Tibial nerve (tissue), 4 donors: ENCODE measurements around the gene TMEM8B. TPM values are rescaled to one million over a fixed set of nuclear protein-coding genes. Genes with fewer than 3 reads are reported as not detected.

Experiments used
- DNase-seq, 2 donors: peaks; one replicate each; pipeline ENCODE4 v3.0.0-alpha.2; 2019; ENCODE audit warnings: low spot score in 2 of 2
- H3K27ac ChIP-seq, 4 donors: fragments of 200-600 bp; sonication (generic) in 3 of 4; one replicate each; pipeline ENCODE4 v1.5.1; 2017 to 2019; ENCODE audit warnings: mild to moderate bottlenecking in 1 of 4
- H3K27me3 ChIP-seq, 2 donors: fragments of 200-600 bp; sonication (generic) in 1 of 2; one replicate each; pipeline versions ENCODE4 v1.5.1 to v1.6.0; 2017 to 2019
- H3K36me3 ChIP-seq, 3 donors: fragments of 200-600 bp; sonication (generic); one replicate each; pipeline ENCODE4 v1.5.1; 2018 to 2019
- H3K4me1 ChIP-seq, 4 donors: fragments of 200-600 bp; sonication (generic) in 3 of 4; one replicate each; pipeline ENCODE4 v1.5.1; 2017 to 2019
- H3K4me3 ChIP-seq, 4 donors: fragments of 200-600 bp; sonication (generic) in 3 of 4; one replicate each; pipeline ENCODE4 v1.5.1; 2017 to 2019; ENCODE audit warnings: mild to moderate bottlenecking in 1 of 4, moderate library complexity in 1 of 4
- H3K9me3 ChIP-seq, 4 donors: fragments of 200-600 bp; sonication (generic) in 3 of 4; one replicate each; pipeline ENCODE4 v1.5.1; 2017 to 2019
- EP300 ChIP-seq, 2 donors: sonication (generic); formaldehyde crosslinking; IDR thresholded peaks; one replicate each; pipeline ENCODE4 v1.6.1; 2017; ENCODE audit warnings: antibody characterized with exemption in 2 of 2, mild to moderate bottlenecking in 1 of 2
- POLR2A ChIP-seq, 2 donors: fragments of 450-650 bp; IDR thresholded peaks; one replicate each; pipeline ENCODE4 v1.6.1; 2017; ENCODE audit warnings: antibody characterized with exemption in 2 of 2, mild to moderate bottlenecking in 2 of 2, moderate library complexity in 2 of 2
- WGBS, 2 donors: methylation state at CpG; one replicate each; pipeline ENCODE4 v1.1.5; 2018; 5-methylcytosine and 5-hydroxymethylcytosine counted together
- total RNA-seq, 4 donors: library from RNA; depleted of rRNA; stranded (reverse); fragments of >200 nt; gene quantifications; one replicate each; pipeline ENCODE4 v1.1.0, GENCODE V29; 2016
- TF ChIP-seq, protein P1 (sequence below), 5 experiments: fragments of 200-600 bp in 3 of 5; fragments of 450-650 bp in 2 of 5; sonication (generic) in 3 of 5; IDR thresholded peaks; one replicate each; pipeline ENCODE4 v1.5.1; 2016 to 2019; ENCODE audit warnings: antibody characterized with exemption in 5 of 5, mild to moderate bottlenecking in 3 of 5, moderate library complexity in 2 of 5

TMEM8B gene
- total RNA-seq, 4 donors from 2014 or later: 14.6 to 23.9 (median 20.1) TPM

DNA sequence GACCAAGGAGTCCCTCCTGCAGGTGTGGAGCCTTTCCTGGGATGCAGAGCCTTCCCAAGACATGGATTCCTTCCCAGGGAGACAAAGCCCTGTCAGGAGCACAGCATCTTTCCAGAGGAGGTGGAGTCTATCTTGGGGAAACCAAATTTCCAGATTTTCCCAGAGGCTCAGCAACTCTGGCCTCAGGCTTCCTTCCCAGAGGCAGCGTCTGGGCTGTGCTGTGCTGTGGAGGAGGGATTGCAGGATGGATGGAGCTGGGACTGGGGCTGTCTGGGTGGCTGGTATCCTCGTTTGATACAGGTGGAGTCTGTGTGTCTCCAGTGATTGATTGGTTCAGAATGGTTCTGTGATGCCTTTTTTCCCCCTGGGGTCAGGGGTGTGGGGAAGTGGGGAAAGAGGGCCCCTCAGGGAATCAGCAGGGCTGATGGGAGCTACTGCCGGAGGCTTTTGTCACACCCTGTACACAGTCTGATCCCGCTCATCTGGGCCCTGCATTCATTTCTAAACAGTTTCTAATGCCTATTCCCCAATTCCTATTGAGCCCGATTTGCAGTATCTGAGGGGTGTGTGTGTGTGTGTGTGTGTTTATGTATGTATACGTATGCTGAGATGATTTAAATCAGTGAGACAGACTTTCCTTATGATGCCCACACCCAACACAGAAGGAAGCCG lies 25.2 kb downstream of the TMEM8B start:
- TF ChIP-seq EP300 (IDR thresholded peaks at IDR 0.05): no peak
- TF ChIP-seq, protein P1, sequence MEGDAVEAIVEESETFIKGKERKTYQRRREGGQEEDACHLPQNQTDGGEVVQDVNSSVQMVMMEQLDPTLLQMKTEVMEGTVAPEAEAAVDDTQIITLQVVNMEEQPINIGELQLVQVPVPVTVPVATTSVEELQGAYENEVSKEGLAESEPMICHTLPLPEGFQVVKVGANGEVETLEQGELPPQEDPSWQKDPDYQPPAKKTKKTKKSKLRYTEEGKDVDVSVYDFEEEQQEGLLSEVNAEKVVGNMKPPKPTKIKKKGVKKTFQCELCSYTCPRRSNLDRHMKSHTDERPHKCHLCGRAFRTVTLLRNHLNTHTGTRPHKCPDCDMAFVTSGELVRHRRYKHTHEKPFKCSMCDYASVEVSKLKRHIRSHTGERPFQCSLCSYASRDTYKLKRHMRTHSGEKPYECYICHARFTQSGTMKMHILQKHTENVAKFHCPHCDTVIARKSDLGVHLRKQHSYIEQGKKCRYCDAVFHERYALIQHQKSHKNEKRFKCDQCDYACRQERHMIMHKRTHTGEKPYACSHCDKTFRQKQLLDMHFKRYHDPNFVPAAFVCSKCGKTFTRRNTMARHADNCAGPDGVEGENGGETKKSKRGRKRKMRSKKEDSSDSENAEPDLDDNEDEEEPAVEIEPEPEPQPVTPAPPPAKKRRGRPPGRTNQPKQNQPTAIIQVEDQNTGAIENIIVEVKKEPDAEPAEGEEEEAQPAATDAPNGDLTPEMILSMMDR (IDR thresholded peaks at IDR 0.05): no peak
- TF ChIP-seq POLR2A (IDR thresholded peaks at IDR 0.05): no peak
- H3K9me3 ChIP-seq: no peaks in the 10 kb centered on the region
- peaks cover 0 to 31% (median 0%) of the 10 kb centered on the region in 3 donors for H3K36me3 ChIP-seq
- no peak overlapping the region for H3K4me3 ChIP-seq
- no peaks in the 10 kb centered on the region for H3K27me3 ChIP-seq
- peaks cover 0 to 9% (median 0%) of the 10 kb centered on the region in 4 donors for H3K4me1 ChIP-seq
- no peak overlapping the region for H3K27ac ChIP-seq
- no peak for DNase-seq
- WGBS, 2 donors: 74 to 78% methylated on average over 7 of the region's 7 CpGs

DNA sequence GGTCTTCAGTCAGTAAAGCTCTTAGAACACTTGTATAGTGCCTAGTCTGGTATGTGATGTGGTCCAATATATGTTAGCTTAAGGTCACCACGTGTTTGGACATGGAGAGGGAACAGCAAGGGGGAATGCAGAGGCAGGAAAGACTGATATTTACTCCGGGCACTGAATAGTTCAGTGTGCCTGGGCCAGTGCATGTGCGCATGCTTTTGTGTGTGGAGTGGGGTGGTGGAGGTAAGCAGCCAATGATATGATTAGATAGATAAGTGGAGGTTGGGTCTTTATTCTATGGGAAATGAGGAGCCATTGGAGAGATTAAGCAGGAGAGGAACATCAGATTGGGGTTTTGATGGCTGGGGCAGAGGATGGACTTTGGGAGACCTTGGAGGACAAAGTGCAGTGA lies 27.2 kb downstream of the TMEM8B start:
- Histone ChIP-seq H3K36me3 (peaks cover 0 to 25% (median 0%) of the 10 kb centered on the region in 3 donors), H3K4me1 (peaks cover 0 to 14% (median 0%) of the 10 kb centered on the region in 4 donors), H3K27ac (no peak overlapping the region), H3K4me3 (no peak overlapping the region), H3K9me3 (no peaks in the 10 kb centered on the region), H3K27me3 (no peaks in the 10 kb centered on the region)
- DNase-seq: no peak
- 82 to 84% methylated on average over 3 of the region's 3 CpGs for WGBS, 2 donors
- TF ChIP-seq, protein P1 (IDR thresholded peaks at IDR 0.05): no peak
- TF ChIP-seq POLR2A (IDR thresholded peaks at IDR 0.05): no peak

DNA sequence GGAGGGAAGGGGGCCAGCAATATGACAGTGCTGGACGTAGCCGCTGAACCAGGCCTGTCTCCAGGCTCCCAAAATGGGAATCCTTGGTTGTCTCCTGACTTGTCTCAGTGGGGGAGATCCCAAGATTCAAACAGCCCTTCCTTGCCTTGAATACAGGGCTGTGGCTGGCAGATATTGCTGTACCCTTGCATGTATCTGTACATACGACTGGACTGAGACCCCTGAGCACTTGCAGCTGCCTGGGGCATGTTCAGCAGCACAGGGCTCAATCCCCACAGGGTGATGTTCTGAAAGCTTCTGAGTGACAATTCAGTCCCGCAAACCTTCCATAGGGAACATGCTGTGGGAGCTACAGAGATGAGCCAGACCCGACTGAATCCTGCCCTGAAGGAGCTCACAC lies 27.9 kb downstream of the TMEM8B start:
- no peaks in the 10 kb centered on the region for H3K27me3 ChIP-seq
- no peak for TF ChIP-seq EP300 (IDR thresholded peaks at IDR 0.05)
- no peak for TF ChIP-seq POLR2A (IDR thresholded peaks at IDR 0.05)
- TF ChIP-seq, protein P1 (IDR thresholded peaks at IDR 0.05): no peak
- H3K4me3 ChIP-seq: no peak overlapping the region
- DNase-seq: no peak
- peaks cover 0 to 25% (median 0%) of the 10 kb centered on the region in 3 donors for H3K36me3 ChIP-seq
- 83 to 89% methylated on average over 5 of the region's 5 CpGs for WGBS, 2 donors
- no peak overlapping the region for H3K27ac ChIP-seq
- no peaks in the 10 kb centered on the region for H3K9me3 ChIP-seq
- peaks cover 0 to 14% (median 0%) of the 10 kb centered on the region in 4 donors for H3K4me1 ChIP-seq

DNA sequence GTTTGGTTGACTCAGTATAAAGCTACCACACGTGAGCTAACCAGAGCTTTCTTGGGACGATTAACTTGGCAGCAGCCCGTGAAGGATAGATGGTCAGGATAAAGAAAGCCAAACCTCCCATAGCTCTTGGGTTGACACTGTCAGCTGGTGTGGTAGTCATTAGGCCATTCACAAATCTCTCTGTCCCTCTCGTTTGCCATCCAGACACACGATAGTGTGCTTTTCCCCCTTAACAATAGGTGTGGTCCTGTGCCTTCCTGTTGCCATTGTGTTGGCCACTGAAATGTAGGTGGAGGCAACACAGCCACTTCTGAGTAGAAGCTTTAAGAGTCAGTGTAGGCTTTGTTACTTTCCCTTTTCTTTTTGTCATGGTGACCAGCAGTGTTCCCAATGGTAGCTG lies 29.4 kb downstream of the TMEM8B start:
- H3K27me3 ChIP-seq: no peaks in the 10 kb centered on the region
- DNase-seq: no peak
- no peak overlapping the region for H3K27ac ChIP-seq
- 70 to 74% methylated on average over 5 of the region's 5 CpGs for WGBS, 2 donors
- TF ChIP-seq, protein P1 (IDR thresholded peaks at IDR 0.05): no peak
- TF ChIP-seq POLR2A (IDR thresholded peaks at IDR 0.05): no peak
- no peak for TF ChIP-seq EP300 (IDR thresholded peaks at IDR 0.05)
- no peak overlapping the region for H3K4me3 ChIP-seq
- peaks cover 0 to 14% (median 0%) of the 10 kb centered on the region in 4 donors for H3K4me1 ChIP-seq
- H3K9me3 ChIP-seq: no peaks in the 10 kb centered on the region
- peaks cover 0 to 15% (median 0%) of the 10 kb centered on the region in 3 donors for H3K36me3 ChIP-seq

DNA sequence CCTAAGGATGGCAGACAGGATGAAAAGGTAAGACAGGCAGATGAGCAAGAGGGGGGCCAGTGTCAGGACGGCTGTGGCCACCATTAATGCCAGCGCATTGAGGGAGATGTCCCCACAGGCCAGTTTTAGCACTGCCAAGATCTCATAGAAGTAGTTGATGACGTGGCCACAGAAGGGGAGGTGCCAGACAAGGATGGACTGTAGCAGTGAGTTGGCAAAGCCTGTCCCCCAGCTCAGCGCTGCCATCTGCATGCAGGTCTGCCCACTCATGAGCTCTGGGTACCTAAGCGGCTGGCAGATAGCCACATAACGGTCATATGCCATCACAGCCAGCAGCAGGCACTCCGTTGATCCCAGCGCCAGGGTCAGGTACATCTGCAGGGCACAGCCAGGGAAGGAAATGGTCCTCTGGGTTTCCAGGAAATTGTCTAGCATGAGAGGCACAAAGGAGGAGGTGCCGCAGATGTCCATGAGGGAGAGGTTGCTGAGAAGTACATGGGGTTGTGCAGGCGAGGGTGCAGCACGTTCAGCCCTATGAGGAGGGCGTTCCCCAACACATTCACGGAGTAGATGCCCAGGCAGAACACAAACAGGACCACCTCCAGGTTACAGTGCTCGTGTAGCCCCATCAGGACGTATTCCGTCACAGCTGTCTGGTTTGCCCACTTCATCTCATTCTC lies 30.4 kb downstream of the TMEM8B start:
- TF ChIP-seq, protein P1 (IDR thresholded peaks at IDR 0.05): no peak
- no peak for TF ChIP-seq EP300 (IDR thresholded peaks at IDR 0.05)
- no peak for TF ChIP-seq POLR2A (IDR thresholded peaks at IDR 0.05)
- Histone ChIP-seq H3K9me3 (no peaks in the 10 kb centered on the region), H3K4me1 (peaks cover 0 to 14% (median 0%) of the 10 kb centered on the region in 4 donors), H3K27ac (peak overlapping the region in 1 of 4 donors; percentile 7), H3K27me3 (no peaks in the 10 kb centered on the region), H3K36me3 (peaks cover 0 to 5% (median 0%) of the 10 kb centered on the region in 3 donors), H3K4me3 (no peak overlapping the region)
- no peak for DNase-seq
- WGBS, 2 donors: 47 to 54% methylated on average over 11 to 16 of the region's 16 CpGs
